HL-60 (cell line): ENCODE measurements around the gene PRR14L.

Experiments used
- CTCF ChIP-seq: IDR thresholded peaks from one replicate; pipeline ENCODE4 v1.5.1; 2011; ENCODE audit warnings: low read length, control low read depth, inconsistent platforms; ENCODE audit not compliant: insufficient read depth
- POLR2AphosphoS5 ChIP-seq: IDR thresholded peaks from 2 replicates; pipeline ENCODE4 v1.6.1; 2012; ENCODE audit warnings: low read depth

GRCh38 chr22:31652911-31653684 is 96.8 kb downstream of the PRR14L start:
- TF ChIP-seq CTCF (no peak), POLR2AphosphoS5 (no peak)
